ENCODE results near the gene ARHGAP25.

DNA sequence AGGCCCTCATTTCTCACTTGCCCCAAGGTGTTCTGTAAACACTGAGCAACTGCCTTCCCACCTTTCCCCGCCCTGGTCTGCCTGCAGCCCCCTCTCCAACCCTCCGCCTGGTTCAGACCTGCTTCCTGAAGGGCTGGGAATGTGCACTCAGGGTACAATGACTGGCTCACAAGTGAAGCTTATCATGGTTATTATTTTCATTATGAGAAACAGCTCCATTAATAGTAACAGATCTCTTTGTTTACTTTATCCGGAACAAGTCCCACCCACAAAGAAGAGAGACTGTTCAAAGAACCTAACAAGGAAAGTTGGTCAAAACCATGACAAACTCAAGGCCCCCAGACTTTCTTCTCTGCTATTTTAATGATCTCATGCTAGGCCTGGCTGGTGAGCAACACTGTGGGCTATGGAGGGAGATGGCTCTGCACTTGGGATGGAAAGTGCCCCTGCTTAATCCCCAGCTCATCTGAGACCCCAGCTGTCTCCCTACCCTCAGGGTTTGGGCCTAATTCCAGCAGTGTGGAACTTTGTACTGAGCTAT is 36.7 kb downstream of the ARHGAP25 start:
- TF ChIP-seq RAD21 (IDR thresholded peaks at IDR 0.05; ENCODE audit: low read depth) (no peak), POLR2AphosphoS5 (IDR thresholded peaks at IDR 0.05; ENCODE audit: low read depth, low read length) (no peak), YY1 (IDR thresholded peaks at IDR 0.05; ENCODE audit: extremely low read depth, insufficient replicate concordance, low read depth, low read length) (no peak), EZH2 (IDR thresholded peaks at IDR 0.05) (no peak), MAX (IDR thresholded peaks at IDR 0.05) (no peak), CEBPB (IDR thresholded peaks at IDR 0.05; ENCODE audit: low read depth) (no peak), EZH2phosphoT487 (IDR thresholded peaks at IDR 0.05; ENCODE audit: borderline replicate concordance) (no peak), CBX3 (IDR thresholded peaks at IDR 0.05; ENCODE audit: low read depth) (no peak), POLR2A (IDR thresholded peaks at IDR 0.05; ENCODE audit: borderline replicate concordance, extremely low read depth, insufficient read depth, insufficient read length) (no peak), EGR1 (IDR thresholded peaks at IDR 0.05; ENCODE audit: low read depth) (no peak), TCF7L2 (IDR thresholded peaks at IDR 0.05; ENCODE audit: borderline replicate concordance, extremely low read depth, insufficient read depth, insufficient read length) (no peak)
- TF ChIP-seq, protein P1, sequence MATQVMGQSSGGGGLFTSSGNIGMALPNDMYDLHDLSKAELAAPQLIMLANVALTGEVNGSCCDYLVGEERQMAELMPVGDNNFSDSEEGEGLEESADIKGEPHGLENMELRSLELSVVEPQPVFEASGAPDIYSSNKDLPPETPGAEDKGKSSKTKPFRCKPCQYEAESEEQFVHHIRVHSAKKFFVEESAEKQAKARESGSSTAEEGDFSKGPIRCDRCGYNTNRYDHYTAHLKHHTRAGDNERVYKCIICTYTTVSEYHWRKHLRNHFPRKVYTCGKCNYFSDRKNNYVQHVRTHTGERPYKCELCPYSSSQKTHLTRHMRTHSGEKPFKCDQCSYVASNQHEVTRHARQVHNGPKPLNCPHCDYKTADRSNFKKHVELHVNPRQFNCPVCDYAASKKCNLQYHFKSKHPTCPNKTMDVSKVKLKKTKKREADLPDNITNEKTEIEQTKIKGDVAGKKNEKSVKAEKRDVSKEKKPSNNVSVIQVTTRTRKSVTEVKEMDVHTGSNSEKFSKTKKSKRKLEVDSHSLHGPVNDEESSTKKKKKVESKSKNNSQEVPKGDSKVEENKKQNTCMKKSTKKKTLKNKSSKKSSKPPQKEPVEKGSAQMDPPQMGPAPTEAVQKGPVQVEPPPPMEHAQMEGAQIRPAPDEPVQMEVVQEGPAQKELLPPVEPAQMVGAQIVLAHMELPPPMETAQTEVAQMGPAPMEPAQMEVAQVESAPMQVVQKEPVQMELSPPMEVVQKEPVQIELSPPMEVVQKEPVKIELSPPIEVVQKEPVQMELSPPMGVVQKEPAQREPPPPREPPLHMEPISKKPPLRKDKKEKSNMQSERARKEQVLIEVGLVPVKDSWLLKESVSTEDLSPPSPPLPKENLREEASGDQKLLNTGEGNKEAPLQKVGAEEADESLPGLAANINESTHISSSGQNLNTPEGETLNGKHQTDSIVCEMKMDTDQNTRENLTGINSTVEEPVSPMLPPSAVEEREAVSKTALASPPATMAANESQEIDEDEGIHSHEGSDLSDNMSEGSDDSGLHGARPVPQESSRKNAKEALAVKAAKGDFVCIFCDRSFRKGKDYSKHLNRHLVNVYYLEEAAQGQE (IDR thresholded peaks at IDR 0.05; ENCODE audit: low read depth), result no peak
- TF ChIP-seq, protein P2, sequence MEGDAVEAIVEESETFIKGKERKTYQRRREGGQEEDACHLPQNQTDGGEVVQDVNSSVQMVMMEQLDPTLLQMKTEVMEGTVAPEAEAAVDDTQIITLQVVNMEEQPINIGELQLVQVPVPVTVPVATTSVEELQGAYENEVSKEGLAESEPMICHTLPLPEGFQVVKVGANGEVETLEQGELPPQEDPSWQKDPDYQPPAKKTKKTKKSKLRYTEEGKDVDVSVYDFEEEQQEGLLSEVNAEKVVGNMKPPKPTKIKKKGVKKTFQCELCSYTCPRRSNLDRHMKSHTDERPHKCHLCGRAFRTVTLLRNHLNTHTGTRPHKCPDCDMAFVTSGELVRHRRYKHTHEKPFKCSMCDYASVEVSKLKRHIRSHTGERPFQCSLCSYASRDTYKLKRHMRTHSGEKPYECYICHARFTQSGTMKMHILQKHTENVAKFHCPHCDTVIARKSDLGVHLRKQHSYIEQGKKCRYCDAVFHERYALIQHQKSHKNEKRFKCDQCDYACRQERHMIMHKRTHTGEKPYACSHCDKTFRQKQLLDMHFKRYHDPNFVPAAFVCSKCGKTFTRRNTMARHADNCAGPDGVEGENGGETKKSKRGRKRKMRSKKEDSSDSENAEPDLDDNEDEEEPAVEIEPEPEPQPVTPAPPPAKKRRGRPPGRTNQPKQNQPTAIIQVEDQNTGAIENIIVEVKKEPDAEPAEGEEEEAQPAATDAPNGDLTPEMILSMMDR (IDR thresholded peaks at IDR 0.05 in 2 of 3, conservative IDR thresholded peaks at IDR 0.05 in 1 of 3; ENCODE audit: borderline replicate concordance in 1 of 3, insufficient read depth in 1 of 3, low read depth in 2 of 3, low read length in 2 of 3), result no peak
- TF ChIP-seq, protein P3, sequence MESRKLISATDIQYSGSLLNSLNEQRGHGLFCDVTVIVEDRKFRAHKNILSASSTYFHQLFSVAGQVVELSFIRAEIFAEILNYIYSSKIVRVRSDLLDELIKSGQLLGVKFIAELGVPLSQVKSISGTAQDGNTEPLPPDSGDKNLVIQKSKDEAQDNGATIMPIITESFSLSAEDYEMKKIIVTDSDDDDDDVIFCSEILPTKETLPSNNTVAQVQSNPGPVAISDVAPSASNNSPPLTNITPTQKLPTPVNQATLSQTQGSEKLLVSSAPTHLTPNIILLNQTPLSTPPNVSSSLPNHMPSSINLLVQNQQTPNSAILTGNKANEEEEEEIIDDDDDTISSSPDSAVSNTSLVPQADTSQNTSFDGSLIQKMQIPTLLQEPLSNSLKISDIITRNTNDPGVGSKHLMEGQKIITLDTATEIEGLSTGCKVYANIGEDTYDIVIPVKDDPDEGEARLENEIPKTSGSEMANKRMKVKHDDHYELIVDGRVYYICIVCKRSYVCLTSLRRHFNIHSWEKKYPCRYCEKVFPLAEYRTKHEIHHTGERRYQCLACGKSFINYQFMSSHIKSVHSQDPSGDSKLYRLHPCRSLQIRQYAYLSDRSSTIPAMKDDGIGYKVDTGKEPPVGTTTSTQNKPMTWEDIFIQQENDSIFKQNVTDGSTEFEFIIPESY (IDR thresholded peaks at IDR 0.05; ENCODE audit: extremely low read depth, insufficient replicate concordance, low read length), result no peak
